GM21381 (cell line): ENCODE results near the gene GRAPL.
A peak's percentile ranks its signal among the peaks of the same experiment; 100 is the strongest.
"Not testable (repeated sequence)": the region's sequence is repeated elsewhere in the genome, so short reads cannot be mapped to it uniquely, and the experiment has no call there.

ENCODE experiments used
- ATAC-seq: cut with Tn5 transposase; IDR thresholded peaks from one replicate; pipeline ENCODE4 v1.9.1; 2021; ENCODE audit warnings: mild to moderate bottlenecking, moderate library complexity; ENCODE audit not compliant: unreplicated experiment

Gene GRAPL

GRCh38 chr17:19127148-19127980 lies at the start of gene GRAPL:
GRAPL (plus strand) TSS chr17:19127589; CDS start chr17:19127620, 31 bp downstream.
- ATAC-seq: not testable (repeated sequence)

GRCh38 chr17:19088804-19089685 lies 38.3 kb upstream of the GRAPL start:
- not testable (repeated sequence) for ATAC-seq

- not testable (repeated sequence) for ATAC-seq
These were observed 37.2 kb upstream of the GRAPL start for GRCh38 chr17:19090058-19090772.

GRCh38 chr17:19092737-19093683 lies 34.4 kb upstream of the GRAPL start:
- ATAC-seq: not testable (repeated sequence)

- ATAC-seq: not testable (repeated sequence)
These were observed 33.5 kb upstream of the GRAPL start for GRCh38 chr17:19093684-19094438.

- ATAC-seq: not testable (repeated sequence)
These were observed 18.9 kb upstream of the GRAPL start for GRCh38 chr17:19108517-19108916.

- peak; percentile 15 for ATAC-seq
These were observed 16.9 kb upstream of the GRAPL start for GRCh38 chr17:19110189-19111097.

- ATAC-seq: peak; percentile 76
These were observed 16.2 kb upstream of the GRAPL start for GRCh38 chr17:19111111-19111711.

- ATAC-seq: not testable (repeated sequence)
These were observed 15.5 kb upstream of the GRAPL start for GRCh38 chr17:19111801-19112458.

- not testable (repeated sequence) for ATAC-seq
These were observed 14.9 kb upstream of the GRAPL start for GRCh38 chr17:19112459-19112826.

- ATAC-seq: not testable (repeated sequence)
These were observed 8.7 kb upstream of the GRAPL start for GRCh38 chr17:19118695-19119094.

GRCh38 chr17:19125289-19125688 lies 2.1 kb upstream of the GRAPL start:
- not testable (repeated sequence) for ATAC-seq

- not testable (repeated sequence) for ATAC-seq
These were observed 2.1 kb downstream of the GRAPL start for GRCh38 chr17:19129500-19129899.

GRCh38 chr17:19131108-19131507 lies 3.7 kb downstream of the GRAPL start:
- not testable (repeated sequence) for ATAC-seq

- ATAC-seq: not testable (repeated sequence)
These were observed 4.4 kb downstream of the GRAPL start for GRCh38 chr17:19131772-19132171.

GRCh38 chr17:19133793-19134192 lies 6.4 kb downstream of the GRAPL start:
- not testable (repeated sequence) for ATAC-seq

- ATAC-seq: not testable (repeated sequence)
These were observed 8.0 kb downstream of the GRAPL start for GRCh38 chr17:19135391-19135790.
